Measurements from ENCODE around the gene COX6B1. TPM values are rescaled to one million over a fixed set of nuclear protein-coding genes. Genes with fewer than 3 reads are reported as not detected.

COX6B1 gene
- total RNA-seq, 1 experiment from 2014 or later = 835 TPM

GRCh38 chr19:35612559-35613321 is 35.4 kb upstream of the COX6B1 start, which contains the start of gene HAUS5:
Gene HAUS5 (plus strand): TSS chr19:35612735. CDS start chr19:35612795, 60 bp downstream.
- BruUV-seq (replicated peaks) = no TSS peak

GRCh38 chr19:35613574-35613973 is 34.5 kb upstream of the COX6B1 start:
- CTCF ChIA-PET = no interaction called here
- Histone ChIP-seq H3K27me3 (ENCODE audit: control insufficient read depth, insufficient read depth, low read length) (no peaks in the 10 kb centered on the region), H3K4me3 (ENCODE audit: low read depth in 2 of 2, low read length in 2 of 2) (no peak overlapping the region), H3K27ac (ENCODE audit: low read length) (no peak overlapping the region), H3K9me3 (ENCODE audit: control insufficient read depth, insufficient read depth, low read depth, low read length) (no peaks in the 10 kb centered on the region), H3K4me1 (ENCODE audit: control insufficient read depth, insufficient read depth, low read length) (no peaks in the 10 kb centered on the region), H3K36me3 (ENCODE audit: control insufficient read depth, insufficient read depth, low read length) (no peaks in the 10 kb centered on the region)
- intact Hi-C loops (cut with micrococcal nuclease; ENCODE audit: unreplicated experiment) (no loop called here), in situ Hi-C loops (cut with HindIII; ENCODE audit: low pct_unique_long_range_greater_than_20kb, low sequenced_read_pairs) (no loop called here)
- DNase-seq (ENCODE audit: low read depth, low spot score) (no peak), ATAC-seq (no peak)
- POLR2A ChIA-PET = interaction anchor here (0.6 kb wide), 1 partner anchor 21 kb away, joined by 7 read pairs; no protein-coding TSS in a partner anchor
- BruUV-seq (replicated peaks) = TSS peak; percentile 92
- no peak for TF ChIP-seq SIN3A (IDR thresholded peaks at IDR 0.05; ENCODE audit: borderline replicate concordance, insufficient read depth, low read depth, low read length)
- TF ChIP-seq CTCF (IDR thresholded peaks at IDR 0.05) = no peak
- no peak for TF ChIP-seq POLR2AphosphoS5 (IDR thresholded peaks at IDR 0.05; ENCODE audit: low read depth, low read length)
- no peak for TF ChIP-seq TCF7L2 (IDR thresholded peaks at IDR 0.05; ENCODE audit: low read depth, low read length)
- TF ChIP-seq, protein P1, sequence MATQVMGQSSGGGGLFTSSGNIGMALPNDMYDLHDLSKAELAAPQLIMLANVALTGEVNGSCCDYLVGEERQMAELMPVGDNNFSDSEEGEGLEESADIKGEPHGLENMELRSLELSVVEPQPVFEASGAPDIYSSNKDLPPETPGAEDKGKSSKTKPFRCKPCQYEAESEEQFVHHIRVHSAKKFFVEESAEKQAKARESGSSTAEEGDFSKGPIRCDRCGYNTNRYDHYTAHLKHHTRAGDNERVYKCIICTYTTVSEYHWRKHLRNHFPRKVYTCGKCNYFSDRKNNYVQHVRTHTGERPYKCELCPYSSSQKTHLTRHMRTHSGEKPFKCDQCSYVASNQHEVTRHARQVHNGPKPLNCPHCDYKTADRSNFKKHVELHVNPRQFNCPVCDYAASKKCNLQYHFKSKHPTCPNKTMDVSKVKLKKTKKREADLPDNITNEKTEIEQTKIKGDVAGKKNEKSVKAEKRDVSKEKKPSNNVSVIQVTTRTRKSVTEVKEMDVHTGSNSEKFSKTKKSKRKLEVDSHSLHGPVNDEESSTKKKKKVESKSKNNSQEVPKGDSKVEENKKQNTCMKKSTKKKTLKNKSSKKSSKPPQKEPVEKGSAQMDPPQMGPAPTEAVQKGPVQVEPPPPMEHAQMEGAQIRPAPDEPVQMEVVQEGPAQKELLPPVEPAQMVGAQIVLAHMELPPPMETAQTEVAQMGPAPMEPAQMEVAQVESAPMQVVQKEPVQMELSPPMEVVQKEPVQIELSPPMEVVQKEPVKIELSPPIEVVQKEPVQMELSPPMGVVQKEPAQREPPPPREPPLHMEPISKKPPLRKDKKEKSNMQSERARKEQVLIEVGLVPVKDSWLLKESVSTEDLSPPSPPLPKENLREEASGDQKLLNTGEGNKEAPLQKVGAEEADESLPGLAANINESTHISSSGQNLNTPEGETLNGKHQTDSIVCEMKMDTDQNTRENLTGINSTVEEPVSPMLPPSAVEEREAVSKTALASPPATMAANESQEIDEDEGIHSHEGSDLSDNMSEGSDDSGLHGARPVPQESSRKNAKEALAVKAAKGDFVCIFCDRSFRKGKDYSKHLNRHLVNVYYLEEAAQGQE (IDR thresholded peaks at IDR 0.05; ENCODE audit: insufficient read depth in 1 of 2, low read depth in 2 of 2, low read length in 1 of 2) = no peak

More at GRCh38 chr19:35612559-35613321, 35.4 kb upstream of the COX6B1 start, which contains the start of gene HAUS5:
- intact Hi-C loops (cut with micrococcal nuclease; ENCODE audit: unreplicated experiment) (no loop called here), in situ Hi-C loops (cut with HindIII; ENCODE audit: low pct_unique_long_range_greater_than_20kb, low sequenced_read_pairs) (no loop called here)
- no peaks in the 10 kb centered on the region for H3K27me3 ChIP-seq (ENCODE audit: control insufficient read depth, insufficient read depth, low read length)
- peak within 1 kb of the TSS; percentile 80 for H3K27ac ChIP-seq (ENCODE audit: low read length)
- DNase-seq (ENCODE audit: low read depth, low spot score) (peak; percentile 66), ATAC-seq (peak; percentile 99)
- POLR2A ChIA-PET = interaction anchor here (0.6 kb wide), 1 partner anchor 20 kb away, joined by 7 read pairs; no protein-coding TSS in a partner anchor
- H3K36me3 ChIP-seq (ENCODE audit: control insufficient read depth, insufficient read depth, low read length) = no peaks in the 10 kb centered on the region
- H3K4me1 ChIP-seq (ENCODE audit: control insufficient read depth, insufficient read depth, low read length) = no peaks in the 10 kb centered on the region
- no peaks in the 10 kb centered on the region; the same call in 1 of the 2 replicates for H3K9me3 ChIP-seq (ENCODE audit: control insufficient read depth, insufficient read depth, low read depth, low read length)
- TF ChIP-seq CTCF (IDR thresholded peaks at IDR 0.05) (no peak), TCF7L2 (IDR thresholded peaks at IDR 0.05; ENCODE audit: low read depth, low read length) (0 out of 2 replicates have a peak, but pooled peaks have one; percentile 35), POLR2AphosphoS5 (IDR thresholded peaks at IDR 0.05; ENCODE audit: low read depth, low read length) (peak; percentile 74), SIN3A (IDR thresholded peaks at IDR 0.05; ENCODE audit: borderline replicate concordance, insufficient read depth, low read depth, low read length) (peak; percentile 75; the same call in 1 of the 2 replicates)
- TF ChIP-seq, protein P1 (IDR thresholded peaks at IDR 0.05; ENCODE audit: insufficient read depth in 1 of 2, low read depth in 2 of 2, low read length in 1 of 2) = no peak
- peak within 1 kb of the TSS; percentile 71 to 75 for H3K4me3 ChIP-seq (ENCODE audit: low read depth in 2 of 2, low read length in 2 of 2)
- CTCF ChIA-PET = interaction anchor here (0.5 to 0.6 kb wide), 4 partner anchors 55 to 1773 kb away, joined by 3 to 10 read pairs (median 5); no protein-coding TSS in a partner anchor

All from Panc1 (cell line).